GM12878 (cell line): ENCODE measurements around the gene DOCK1. TPM values are rescaled to one million over a fixed set of nuclear protein-coding genes. Genes with fewer than 3 reads are reported as not detected.

Experiments used
- ATAC-seq: fragments of 200-7000 bp; cut with Tn5 transposase; 3 replicates; pipeline ENCODE4 v1.9.1; 2020; ENCODE audit warnings: mild to moderate bottlenecking, moderate library complexity
- BruUV-seq: library from RNA; stranded (reverse); fragments of 400-500 nt; replicated peaks from 2 replicates; lab custom pipeline; 2021; lab: Mats Ljungman, UMichigan
- CTCF ChIA-PET: fragments of 300-600 bp; sonication (Branson Sonifier 250); formaldehyde crosslinking; extraction: SDS; loops from one replicate; lab custom pipeline; 2021; ENCODE audit warnings: inconsistent platforms; lab: Yijun Ruan, JAX
- POLR2A ChIA-PET: fragments of 350-600 bp; formaldehyde crosslinking; extraction: SDS; loops from one replicate; lab custom pipeline; 2021; ENCODE audit warnings: inconsistent platforms; lab: Charles Lee
- RAD21 ChIA-PET: fragments of 300-600 bp; sonication (Branson Sonifier 250); formaldehyde crosslinking; loops from one replicate; lab custom pipeline; 2023; ENCODE audit warnings: antibody characterized with exemption; ENCODE audit not compliant: unreplicated experiment; lab: Charles Lee
- SMC1A ChIA-PET: fragments of 300-600 bp; sonication (Branson Sonifier 250); formaldehyde crosslinking; loops from one replicate; lab custom pipeline; 2023; ENCODE audit not compliant: unreplicated experiment, uncharacterized antibody; lab: Charles Lee
- DNase-seq: peaks from one replicate; pipeline ENCODE4 v3.0.0-alpha.2; 2011; ENCODE audit warnings: low read depth, low spot score
- FAIRE-seq: peaks from 3 replicates; lab custom pipeline; 2011; peaks lifted over from hg19 to GRCh38; lab: Jason Lieb, UNC
- H2AFZ ChIP-seq: 2 replicates; pipeline ENCODE4 v1.6.0; 2011; ENCODE audit warnings: low read depth, low read length, control low read depth; ENCODE audit not compliant: control insufficient read depth
- H3K27ac ChIP-seq: 2 replicates; pipeline ENCODE4 v1.5.1; 2011; ENCODE audit warnings: control low read depth; ENCODE audit not compliant: control insufficient read depth, insufficient read depth
- H3K27me3 ChIP-seq, 2 experiments: replicated peaks in 1 of 2; 2 replicates each; pipeline versions ENCODE4 v1.6.0 to v1.6.1; 2011; ENCODE audit warnings: low read length in 1 of 2; ENCODE audit not compliant: control insufficient read depth in 2 of 2, insufficient read depth in 2 of 2
- H3K36me3 ChIP-seq, 2 experiments: 2 replicates each; pipeline ENCODE4 v1.5.1; 2011; ENCODE audit warnings: low read length in 1 of 2; ENCODE audit not compliant: control insufficient read depth in 2 of 2, insufficient read depth in 2 of 2
- H3K4me1 ChIP-seq: 2 replicates; pipeline ENCODE4 v1.6.1; 2011; ENCODE audit warnings: mild to moderate bottlenecking, low read length, moderate library complexity, mixed read lengths; ENCODE audit not compliant: control insufficient read depth, insufficient read depth
- H3K4me2 ChIP-seq: 2 replicates; pipeline ENCODE4 v1.6.0; 2011; ENCODE audit warnings: control low read depth; ENCODE audit not compliant: control insufficient read depth, insufficient read depth
- H3K4me3 ChIP-seq: fragments of 200-600 bp; sonication (generic); 2 replicates; pipeline ENCODE4 v1.5.1; 2016
- H3K79me2 ChIP-seq: 2 replicates; pipeline ENCODE4 v1.6.0; 2011; ENCODE audit warnings: low read length; ENCODE audit not compliant: control insufficient read depth, insufficient read depth
- H3K9ac ChIP-seq: 2 replicates; pipeline ENCODE4 v1.8.0; 2011; ENCODE audit warnings: low read length, control low read depth, mixed read lengths; ENCODE audit not compliant: control insufficient read depth, insufficient read depth
- H3K9me3 ChIP-seq: replicated peaks from 3 replicates; pipeline ENCODE4 v1.5.1; 2011; ENCODE audit warnings: mild to moderate bottlenecking, low read length; ENCODE audit not compliant: control insufficient read depth, insufficient read depth
- H4K20me1 ChIP-seq: 2 replicates; pipeline ENCODE4 v1.6.0; 2011; ENCODE audit not compliant: control insufficient read depth, insufficient read depth
- CEBPZ ChIP-seq: fragments of 150-350 bp; IDR thresholded peaks from 2 replicates; pipeline ENCODE4 v1.6.1; 2016; ENCODE audit warnings: low read depth, low read length
- CTCF ChIP-seq, 3 experiments: IDR thresholded peaks in 2 of 3; conservative IDR thresholded peaks in 1 of 3; 2 replicates each; pipeline ENCODE4 v1.5.1; 2011; ENCODE audit warnings: low read depth in 3 of 3, low read length in 3 of 3, mild to moderate bottlenecking in 3 of 3, control low read depth in 2 of 3, moderate library complexity in 2 of 3, inconsistent platforms in 1 of 3, mixed read lengths in 1 of 3; ENCODE audit not compliant: control insufficient read depth in 2 of 3, insufficient read depth in 1 of 3; ENCODE audit errors: extremely low read depth in 1 of 3
- EED ChIP-seq: sonication (generic); IDR thresholded peaks from 2 replicates; pipeline ENCODE4 v1.6.1; 2016; ENCODE audit warnings: antibody characterized with exemption, low read depth
- MEF2A ChIP-seq: IDR thresholded peaks from 2 replicates; pipeline ENCODE4 v1.6.1; 2011; ENCODE audit warnings: low read depth, mild to moderate bottlenecking, low read length, moderate library complexity; ENCODE audit not compliant: insufficient read depth
- RAD21 ChIP-seq: IDR thresholded peaks from 2 replicates; pipeline ENCODE4 v1.6.1; 2011; ENCODE audit warnings: mild to moderate bottlenecking, low read depth, low read length, moderate library complexity; ENCODE audit not compliant: insufficient read depth
- RB1 ChIP-seq: fragments of 450-650 bp; formaldehyde crosslinking; IDR thresholded peaks from 2 replicates; pipeline ENCODE4 v1.6.1; 2017; ENCODE audit warnings: mild to moderate bottlenecking, borderline replicate concordance
- SIN3A ChIP-seq: IDR thresholded peaks from 2 replicates; pipeline ENCODE4 v1.6.1; 2012; ENCODE audit warnings: low read depth, low read length, improper control_type of control experiment
- SMAD1 ChIP-seq: fragments of 450-650 bp; IDR thresholded peaks from 2 replicates; pipeline ENCODE4 v1.6.1; 2018; ENCODE audit warnings: mild to moderate bottlenecking, low read depth; ENCODE audit not compliant: partially characterized antibody
- USF1 ChIP-seq: IDR thresholded peaks from 2 replicates; pipeline ENCODE4 v1.6.1; 2011; ENCODE audit warnings: borderline replicate concordance, low read depth, mild to moderate bottlenecking, moderate library complexity, mixed read lengths, low read length; ENCODE audit not compliant: insufficient read depth; ENCODE audit errors: extremely low read length
- ZNF24 ChIP-seq: fragments of 450-650 bp; IDR thresholded peaks from 2 replicates; pipeline ENCODE4 v1.6.1; 2017; ENCODE audit warnings: antibody characterized with exemption, mild to moderate bottlenecking
- WGBS: methylation state at CpG from one replicate; pipeline ENCODE4 v1.1.6; 2016; ENCODE audit warnings: low lambda C conversion rate; ENCODE audit not compliant: insufficient replicate concordance, insufficient coverage; ENCODE audit errors: missing lambda C conversion rate; 5-methylcytosine and 5-hydroxymethylcytosine counted together
- in situ Hi-C: fragments of 300-500 bp; cut with MboI; formaldehyde crosslinking; loops from 9 replicates; pipeline ENCODE4 v1.14.3; 2018; ENCODE audit warnings: mixed read lengths
- intact Hi-C: fragments of 100-400 bp; cut with micrococcal nuclease; formaldehyde crosslinking; loops from one replicate; pipeline ENCODE4 v1.14.2; 2022; ENCODE audit not compliant: unreplicated experiment
- polyA plus RNA-seq, 11 experiments: library from polyadenylated mRNA; depleted of rRNA in 4 of 11; unstranded in 6 of 11; stranded (reverse) in 5 of 11; fragments of >200 nt; fragmentation: Nextera tagmentation in 4 of 11; fragmentation: Illumina TruSeq in 1 of 11; extraction: Ambion mirVana in 4 of 11; extraction: Trizol in 1 of 11; gene quantifications; 1 replicate in 1 of 11; 2 replicates in 10 of 11; pipeline versions ENCODE4 v1.2.1 to v1.2.3, GENCODE V29; 2011 to 2016; ENCODE audit warnings: inconsistent platforms in 2 of 11, missing spikeins in 2 of 11, low read depth in 1 of 11
- total RNA-seq, 4 experiments: library from RNA; depleted of rRNA in 3 of 4; stranded (reverse); fragments of >200 nt in 3 of 4; fragmentation: Illumina TruSeq in 1 of 4; extraction: Trizol in 1 of 4; gene quantifications; 2 replicates each; pipeline versions ENCODE4 v1.2.1 to v1.2.3, GENCODE V29; 2013 to 2021

DOCK1 gene
- total and polyA plus RNA-seq, 10 of the 15 experiments (the other 5 are each of a cell fraction or from before 2014, with no cell fraction given) = 0.05 to 0.18 TPM; not detected in 8

GRCh38 chr10:127472976-127473375, 567.7 kb downstream of the DOCK1 start:
- BruUV-seq = no TSS peak
- intact Hi-C loops = no loop called here
- no peaks in the 10 kb centered on the region for H3K36me3 ChIP-seq
- DNase-seq = no peak
- no peaks in the 10 kb centered on the region for H3K4me1 ChIP-seq
- no peak for TF ChIP-seq SMAD1
- TF ChIP-seq, all 136 proteins: peak for 0
- Histone ChIP-seq H3K4me2 (no peak overlapping the region), H3K27ac (no peak overlapping the region), H3K27me3 (no peaks in the 10 kb centered on the region), H3K9me3 (no peaks in the 10 kb centered on the region), H3K9ac (no peak overlapping the region), H2AFZ (no peak overlapping the region), H3K4me3 (no peak overlapping the region), H3K79me2 (no peaks in the 10 kb centered on the region), H4K20me1 (no peaks in the 10 kb centered on the region)
- ChIA-PET RAD21 (no interaction called here), POLR2A (no interaction called here), CTCF (no interaction called here), SMC1A (no interaction called here)
- no peak for ATAC-seq
- in situ Hi-C loops = no loop called here
- no peak for FAIRE-seq
- WGBS = 0% methylated on average over 2 of the region's 2 CpGs

GRCh38 chr10:127474501-127474900, 569.3 kb downstream of the DOCK1 start:
- 0% methylated on average over 2 of the region's 2 CpGs for WGBS
- intact Hi-C loops = no loop called here
- ATAC-seq = no peak
- Histone ChIP-seq H3K9me3 (no peaks in the 10 kb centered on the region), H3K9ac (no peak overlapping the region), H3K4me2 (no peak overlapping the region), H3K4me3 (no peak overlapping the region), H3K27ac (no peak overlapping the region), H3K4me1 (no peaks in the 10 kb centered on the region), H2AFZ (no peak overlapping the region), H4K20me1 (no peaks in the 10 kb centered on the region), H3K79me2 (no peaks in the 10 kb centered on the region), H3K27me3 (no peaks in the 10 kb centered on the region), H3K36me3 (no peaks in the 10 kb centered on the region)
- in situ Hi-C loops = no loop called here
- ChIA-PET POLR2A (no interaction called here), RAD21 (no interaction called here), SMC1A (no interaction called here), CTCF (interaction anchor here (0.6 kb wide), 1 partner anchor 1884 kb away, joined by 3 read pairs; no protein-coding TSS in a partner anchor)
- DNase-seq = no peak
- no peak for FAIRE-seq
- BruUV-seq = no TSS peak
- TF ChIP-seq EED (no peak), RAD21 (no peak), MEF2A (no peak), CEBPZ (no peak), SIN3A (no peak), USF1 (no peak), RB1 (no peak), CTCF (IDR thresholded peaks at IDR 0.05 in 2 of 3, conservative IDR thresholded peaks at IDR 0.05 in 1 of 3; ENCODE audit: control insufficient read depth in 2 of 3, extremely low read depth in 1 of 3, insufficient read depth in 1 of 3, low read depth in 3 of 3, low read length in 3 of 3) (no peak), SMAD1 (no peak), ZNF24 (no peak)
